HUES64 (cell line): ENCODE results near the gene CTIF.

Experiments
- H3K27ac ChIP-seq: 2 replicates; pipeline ENCODE4 v1.7.0; 2013; ENCODE audit warnings: low read depth, low read length, inconsistent platforms
- H3K27me3 ChIP-seq: 2 replicates; pipeline ENCODE4 v1.6.1; 2013; ENCODE audit warnings: mild to moderate bottlenecking, low read length; ENCODE audit not compliant: insufficient read depth
- H3K36me3 ChIP-seq: 2 replicates; pipeline ENCODE4 v1.6.1; 2013; ENCODE audit warnings: mild to moderate bottlenecking, low read length; ENCODE audit not compliant: insufficient read depth
- H3K4me1 ChIP-seq: 2 replicates; pipeline ENCODE4 v1.6.1; 2013; ENCODE audit warnings: mild to moderate bottlenecking, low read length, moderate library complexity; ENCODE audit not compliant: insufficient read depth
- H3K4me3 ChIP-seq: 2 replicates; pipeline ENCODE4 v1.5.1; 2013; ENCODE audit warnings: mild to moderate bottlenecking, low read length, moderate library complexity
- H3K9ac ChIP-seq: 2 replicates; pipeline ENCODE4 v1.6.1; 2013; ENCODE audit warnings: mild to moderate bottlenecking, low read depth, low read length
- H3K9me3 ChIP-seq: 2 replicates; pipeline ENCODE4 v1.6.1; 2013; ENCODE audit warnings: low read depth, low read length; ENCODE audit not compliant: insufficient read depth
- WGBS: fragments of 150-250, 120-280 bp; methylation state at CpG from one replicate; pipeline ENCODE4 v1.1.7; 2013; ENCODE audit warnings: missing lambda C conversion rate; 5-methylcytosine and 5-hydroxymethylcytosine counted together

Gene CTIF

GRCh38 chr18:48751727-48752468 is 213.1 kb downstream of the CTIF start:
- Histone ChIP-seq H3K36me3 (no peaks in the 10 kb centered on the region), H3K4me1 (no peaks in the 10 kb centered on the region), H3K27ac (no peak overlapping the region), H3K27me3 (no peaks in the 10 kb centered on the region), H3K4me3 (no peak overlapping the region), H3K9ac (no peak overlapping the region), H3K9me3 (no peaks in the 10 kb centered on the region)
- WGBS, result 91% methylated on average over 8 of the region's 8 CpGs

GRCh38 chr18:48752478-48752877 is 213.6 kb downstream of the CTIF start:
- no peaks in the 10 kb centered on the region for H3K27me3 ChIP-seq
- no peak overlapping the region for H3K27ac ChIP-seq
- H3K4me1 ChIP-seq, result no peaks in the 10 kb centered on the region
- WGBS, result 94% methylated on average over 8 of the region's 8 CpGs
- no peaks in the 10 kb centered on the region for H3K36me3 ChIP-seq
- H3K9ac ChIP-seq, result no peak overlapping the region
- H3K4me3 ChIP-seq, result no peak overlapping the region
- no peaks in the 10 kb centered on the region for H3K9me3 ChIP-seq

GRCh38 chr18:48752928-48753327 is 214.1 kb downstream of the CTIF start:
- H3K4me3 ChIP-seq, result no peak overlapping the region
- no peaks in the 10 kb centered on the region for H3K4me1 ChIP-seq
- no peak overlapping the region for H3K27ac ChIP-seq
- H3K27me3 ChIP-seq, result no peaks in the 10 kb centered on the region
- H3K9ac ChIP-seq, result no peak overlapping the region
- no peaks in the 10 kb centered on the region for H3K9me3 ChIP-seq
- WGBS, result 91% methylated on average over 8 of the region's 8 CpGs
- H3K36me3 ChIP-seq, result no peaks in the 10 kb centered on the region

- H3K4me3 ChIP-seq, result no peak overlapping the region
- WGBS, result 95% methylated on average over 11 of the region's 11 CpGs
- no peaks in the 10 kb centered on the region for H3K9me3 ChIP-seq
- H3K9ac ChIP-seq, result no peak overlapping the region
- no peaks in the 10 kb centered on the region for H3K4me1 ChIP-seq
- peaks cover 5% of the 10 kb centered on the region; the same call in 1 of the 2 replicates for H3K36me3 ChIP-seq
- no peak overlapping the region for H3K27ac ChIP-seq
- no peaks in the 10 kb centered on the region for H3K27me3 ChIP-seq
Measured at GRCh38 chr18:48753691-48754090, 214.9 kb downstream of the CTIF start.

GRCh38 chr18:48754559-48754958 is 215.7 kb downstream of the CTIF start:
- Histone ChIP-seq H3K9me3 (no peaks in the 10 kb centered on the region), H3K4me1 (no peaks in the 10 kb centered on the region), H3K27ac (no peak overlapping the region), H3K4me3 (no peak overlapping the region), H3K9ac (no peak overlapping the region), H3K27me3 (no peaks in the 10 kb centered on the region), H3K36me3 (peaks cover 5% of the 10 kb centered on the region; the same call in 1 of the 2 replicates)
- WGBS, result 90% methylated on average over 5 of the region's 5 CpGs

- Histone ChIP-seq H3K36me3 (peaks cover 5% of the 10 kb centered on the region; the same call in 1 of the 2 replicates), H3K9me3 (no peaks in the 10 kb centered on the region), H3K9ac (no peak overlapping the region), H3K4me1 (no peaks in the 10 kb centered on the region), H3K27me3 (no peaks in the 10 kb centered on the region), H3K4me3 (no peak overlapping the region), H3K27ac (no peak overlapping the region)
- WGBS, result 88% methylated on average over 6 of the region's 6 CpGs
Measured at GRCh38 chr18:48754993-48755473, 216.2 kb downstream of the CTIF start.

GRCh38 chr18:48756511-48757226 is 217.8 kb downstream of the CTIF start:
- H3K27ac ChIP-seq, result no peak overlapping the region
- no peak overlapping the region for H3K4me3 ChIP-seq
- no peak overlapping the region for H3K9ac ChIP-seq
- H3K27me3 ChIP-seq, result no peaks in the 10 kb centered on the region
- H3K9me3 ChIP-seq, result no peaks in the 10 kb centered on the region
- H3K36me3 ChIP-seq, result peaks cover 11% of the 10 kb centered on the region; the same call in 1 of the 2 replicates
- WGBS, result 80% methylated on average over 3 of the region's 4 CpGs
- H3K4me1 ChIP-seq, result no peaks in the 10 kb centered on the region

GRCh38 chr18:48757367-48757766 is 218.5 kb downstream of the CTIF start:
- 90% methylated on average over 6 of the region's 6 CpGs for WGBS
- H3K9me3 ChIP-seq, result no peaks in the 10 kb centered on the region
- H3K4me1 ChIP-seq, result no peaks in the 10 kb centered on the region
- no peak overlapping the region for H3K4me3 ChIP-seq
- no peak overlapping the region for H3K9ac ChIP-seq
- H3K27ac ChIP-seq, result no peak overlapping the region
- peaks cover 16% of the 10 kb centered on the region; the same call in 1 of the 2 replicates for H3K36me3 ChIP-seq
- H3K27me3 ChIP-seq, result no peaks in the 10 kb centered on the region

GRCh38 chr18:48757906-48758305 is 219.1 kb downstream of the CTIF start:
- Histone ChIP-seq H3K4me3 (no peak overlapping the region), H3K4me1 (no peaks in the 10 kb centered on the region), H3K36me3 (peaks cover 16% of the 10 kb centered on the region; the same call in 1 of the 2 replicates), H3K27ac (no peak overlapping the region), H3K9me3 (no peaks in the 10 kb centered on the region), H3K27me3 (no peaks in the 10 kb centered on the region), H3K9ac (no peak overlapping the region)
- 95% methylated on average over 13 of the region's 13 CpGs for WGBS

- no peak overlapping the region for H3K27ac ChIP-seq
- H3K4me1 ChIP-seq, result no peaks in the 10 kb centered on the region
- no peak overlapping the region for H3K9ac ChIP-seq
- H3K27me3 ChIP-seq, result no peaks in the 10 kb centered on the region
- WGBS, result 98% methylated on average over 19 of the region's 19 CpGs
- no peaks in the 10 kb centered on the region for H3K9me3 ChIP-seq
- H3K36me3 ChIP-seq, result peaks cover 16% of the 10 kb centered on the region; the same call in 1 of the 2 replicates
- H3K4me3 ChIP-seq, result no peak overlapping the region
Measured at GRCh38 chr18:48761582-48761981, 222.8 kb downstream of the CTIF start.

- no peaks in the 10 kb centered on the region for H3K9me3 ChIP-seq
- WGBS, result 96% methylated on average over 6 of the region's 6 CpGs
- H3K9ac ChIP-seq, result no peak overlapping the region
- no peaks in the 10 kb centered on the region for H3K27me3 ChIP-seq
- peaks cover 16% of the 10 kb centered on the region; the same call in 1 of the 2 replicates for H3K36me3 ChIP-seq
- no peak overlapping the region for H3K27ac ChIP-seq
- no peaks in the 10 kb centered on the region for H3K4me1 ChIP-seq
- no peak overlapping the region for H3K4me3 ChIP-seq
Measured at GRCh38 chr18:48762022-48762421, 223.2 kb downstream of the CTIF start.
